ENCODE results near the gene KLHL11.
"Not testable (repeated sequence)": the region's sequence is repeated elsewhere in the genome, so short reads cannot be mapped to it uniquely, and the experiment has no call there.

The KLHL11 gene

GRCh38 chr17:41836550-41837196 is 28.6 kb downstream of the KLHL11 start:
- no peak for TF ChIP-seq POLR2A (IDR thresholded peaks at IDR 0.05; ENCODE audit: low read depth, low read length)
- no peak for DNase-seq (ENCODE audit: insufficient read length, low spot score)
- FAIRE-seq = no peak

DNA sequence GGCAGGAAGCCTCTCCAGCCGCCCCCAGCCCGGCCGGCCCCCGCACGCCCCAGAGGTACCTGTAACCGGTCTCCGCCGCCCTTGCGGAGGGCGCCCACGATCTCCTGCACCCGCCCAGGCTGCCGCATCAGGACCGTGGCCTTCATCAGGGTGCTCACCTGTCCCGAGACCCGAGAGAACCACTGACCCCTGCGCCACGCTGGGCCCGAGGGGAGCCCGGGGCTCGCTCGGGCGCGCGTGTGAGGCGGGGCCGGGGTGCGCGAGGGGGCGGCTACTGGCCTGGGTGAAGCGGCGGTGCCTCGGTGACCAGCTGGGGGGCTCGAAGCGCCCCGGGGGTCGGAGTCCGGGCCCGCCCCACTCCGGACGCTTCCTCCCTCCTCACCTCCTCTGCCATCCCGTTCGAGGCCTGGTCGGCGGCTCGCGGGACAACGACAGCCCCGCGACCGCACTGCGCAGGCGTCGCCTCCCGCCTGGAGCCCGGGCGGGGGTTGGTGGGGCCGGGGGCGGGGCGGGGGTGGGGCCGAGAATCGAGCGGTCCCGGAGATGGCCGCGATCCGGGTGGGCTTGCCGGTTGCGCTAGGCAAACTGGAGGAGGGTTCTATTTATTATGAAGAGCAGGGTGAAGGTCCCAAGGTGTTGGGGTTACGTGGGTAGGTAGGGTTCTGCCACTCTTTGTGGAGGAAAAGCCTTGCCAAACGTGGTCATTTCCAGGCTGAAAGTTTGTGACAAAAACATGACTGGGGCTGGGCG is 29.2 kb downstream of the KLHL11 start, which contains the start of gene NT5C3B:
NT5C3B (minus strand) TSS at position 433 of the 750 bp plus-strand sequence; CDS start at position 394, 39 bp downstream.
- DNase-seq (ENCODE audit: insufficient read length, low spot score) (peak; percentile 89), FAIRE-seq (no peak)
- TF ChIP-seq POLR2A (IDR thresholded peaks at IDR 0.05; ENCODE audit: low read depth, low read length) = peak; percentile 80

DNA sequence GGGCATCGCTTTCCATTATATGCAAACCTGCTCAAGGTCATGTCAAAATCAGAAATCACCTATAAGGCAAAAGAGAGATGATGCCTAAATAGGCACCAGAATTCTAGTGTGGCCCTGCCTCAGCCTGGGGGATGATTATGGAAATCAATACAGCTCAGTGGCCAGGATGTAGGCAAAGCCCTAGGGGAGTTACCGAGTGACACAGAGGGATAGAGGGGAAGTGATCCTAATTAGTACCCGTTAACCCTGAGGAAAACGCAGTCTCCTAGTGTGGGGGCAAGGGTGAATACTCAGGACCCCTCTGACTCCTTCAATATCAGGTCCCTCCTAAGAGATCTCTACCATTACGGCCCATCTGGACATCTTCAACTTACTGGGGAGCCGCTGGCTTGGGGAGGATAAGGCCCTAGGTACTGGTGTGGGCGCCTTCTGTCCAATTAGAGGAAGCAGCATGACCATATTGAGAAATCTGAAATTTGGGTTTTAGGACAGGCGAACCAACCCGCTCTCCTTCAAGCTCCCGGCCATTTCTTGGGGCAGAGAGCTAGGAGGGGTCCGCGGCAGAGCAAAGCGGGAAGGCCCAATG is 29.9 kb downstream of the KLHL11 start:
- no peak for TF ChIP-seq POLR2A (IDR thresholded peaks at IDR 0.05; ENCODE audit: low read depth, low read length)
- DNase-seq (ENCODE audit: insufficient read length, low spot score) = no peak
- no peak for FAIRE-seq

GRCh38 chr17:41829961-41830360 is 35.3 kb downstream of the KLHL11 start:
- FAIRE-seq; DNase-seq (ENCODE audit: insufficient read length, low spot score): not testable (repeated sequence)

- DNase-seq (ENCODE audit: insufficient read length, low spot score) (no peak), FAIRE-seq (no peak)
- no peak for TF ChIP-seq POLR2A (IDR thresholded peaks at IDR 0.05; ENCODE audit: low read depth, low read length)
These were observed 39.9 kb downstream of the KLHL11 start for GRCh38 chr17:41825175-41825845.

DNA sequence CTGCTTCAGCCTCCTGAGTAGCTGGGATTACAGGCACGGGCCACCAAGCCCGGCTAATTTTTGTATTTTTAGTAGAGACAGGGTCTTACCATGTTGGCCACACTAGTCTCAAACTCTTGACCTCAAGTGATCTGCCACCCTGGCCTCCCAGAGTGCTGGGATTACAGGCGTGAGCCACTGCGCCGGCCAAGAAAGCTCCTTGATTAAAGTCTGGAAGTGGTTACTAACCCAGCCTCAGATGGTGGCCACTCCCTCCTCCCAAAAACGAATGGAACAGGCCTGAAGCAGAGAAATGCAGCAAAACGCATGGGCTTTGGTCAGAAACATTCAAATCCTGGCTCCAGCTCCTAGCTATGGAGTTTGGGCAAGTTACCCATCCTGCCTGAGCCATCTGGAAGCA is 41.1 kb downstream of the KLHL11 start:
- FAIRE-seq = no peak
- DNase-seq (ENCODE audit: insufficient read length, low spot score) = no peak
- TF ChIP-seq POLR2A (IDR thresholded peaks at IDR 0.05; ENCODE audit: low read depth, low read length) = no peak

GRCh38 chr17:41823580-41823979 is 41.6 kb downstream of the KLHL11 start:
- FAIRE-seq (no peak), DNase-seq (ENCODE audit: insufficient read length, low spot score) (no peak)
- TF ChIP-seq POLR2A (IDR thresholded peaks at IDR 0.05; ENCODE audit: low read depth, low read length) = no peak

DNA sequence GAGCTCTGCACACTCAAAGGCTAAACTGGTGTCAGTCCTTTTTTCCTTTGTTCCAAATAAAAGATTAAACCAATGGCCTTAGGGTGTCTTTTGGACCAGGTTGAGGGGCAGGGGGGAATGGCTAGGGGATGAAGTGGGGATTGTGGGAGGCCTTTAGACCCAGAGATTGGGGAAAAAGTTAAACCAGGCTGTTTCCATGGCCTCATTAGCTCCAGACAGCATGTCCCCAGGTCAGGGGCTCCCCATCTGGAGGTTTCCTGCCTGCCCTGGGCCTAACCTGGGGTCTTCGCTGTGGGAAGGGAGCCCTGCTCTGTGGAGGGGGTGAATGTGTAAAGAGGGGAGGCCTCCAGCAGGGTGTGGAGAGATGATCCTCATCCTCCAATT is 42.1 kb downstream of the KLHL11 start:
- DNase-seq (ENCODE audit: insufficient read length, low spot score) (no peak), FAIRE-seq (no peak)
- no peak for TF ChIP-seq POLR2A (IDR thresholded peaks at IDR 0.05; ENCODE audit: low read depth, low read length)

DNA sequence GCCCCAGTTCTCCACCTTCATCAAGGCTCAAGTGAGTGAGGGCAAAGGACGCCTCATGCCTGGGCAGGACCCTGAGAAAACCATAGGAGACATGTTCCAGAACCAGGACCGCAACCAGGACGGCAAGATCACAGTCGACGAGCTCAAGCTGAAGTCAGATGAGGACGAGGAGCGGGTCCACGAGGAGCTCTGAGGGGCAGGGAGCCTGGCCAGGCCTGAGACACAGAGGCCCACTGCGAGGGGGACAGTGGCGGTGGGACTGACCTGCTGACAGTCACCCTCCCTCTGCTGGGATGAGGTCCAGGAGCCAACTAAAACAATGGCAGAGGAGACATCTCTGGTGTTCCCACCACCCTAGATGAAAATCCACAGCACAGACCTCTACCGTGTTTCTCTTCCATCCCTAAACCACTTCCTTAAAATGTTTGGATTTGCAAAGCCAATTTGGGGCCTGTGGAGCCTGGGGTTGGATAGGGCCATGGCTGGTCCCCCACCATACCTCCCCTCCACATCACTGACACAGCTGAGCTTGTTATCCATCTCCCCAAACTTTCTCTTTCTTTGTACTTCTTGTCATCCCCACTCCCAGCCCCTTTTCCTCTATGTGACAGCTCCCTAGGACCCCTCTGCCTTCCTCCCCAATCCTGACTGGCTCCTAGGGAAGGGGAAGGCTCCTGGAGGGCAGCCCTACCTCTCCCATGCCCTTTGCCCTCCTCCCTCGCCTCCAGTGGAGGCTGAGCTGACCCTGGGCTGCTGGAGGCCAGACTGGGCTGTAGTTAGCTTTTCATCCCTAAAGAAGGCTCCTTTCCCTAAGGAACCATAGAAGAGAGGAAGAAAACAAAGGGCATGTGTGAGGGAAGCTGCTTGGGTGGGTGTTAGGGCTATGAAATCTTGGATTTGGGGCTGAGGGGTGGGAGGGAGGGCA is 42.7 kb downstream of the KLHL11 start:
- FAIRE-seq (no peak), DNase-seq (ENCODE audit: insufficient read length, low spot score) (no peak)
- no peak for TF ChIP-seq POLR2A (IDR thresholded peaks at IDR 0.05; ENCODE audit: low read depth, low read length)

DNA sequence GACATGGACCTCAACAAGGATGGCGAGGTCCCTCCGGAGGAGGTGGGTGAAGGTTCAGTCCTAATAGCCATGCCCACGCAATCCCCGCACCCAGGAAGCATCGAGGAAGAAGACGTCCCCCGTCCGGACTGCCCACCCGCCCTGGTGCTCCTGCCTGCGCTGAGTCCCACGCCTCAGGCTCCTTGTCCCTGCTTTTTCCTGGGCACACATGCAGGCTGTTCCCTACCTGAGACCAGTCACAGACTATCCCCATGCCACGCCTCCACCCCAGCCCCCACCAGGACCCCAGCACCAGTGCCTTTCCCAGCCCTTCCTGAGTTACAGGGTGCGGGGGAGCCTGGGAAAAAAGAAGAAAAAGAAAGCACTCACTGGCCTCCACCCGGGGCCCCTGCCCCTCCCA is 43.4 kb downstream of the KLHL11 start:
- no peak for FAIRE-seq
- TF ChIP-seq POLR2A (IDR thresholded peaks at IDR 0.05; ENCODE audit: low read depth, low read length) = no peak

GRCh38 chr17:41818024-41818423 is 47.2 kb downstream of the KLHL11 start:
- no peak for TF ChIP-seq POLR2A (IDR thresholded peaks at IDR 0.05; ENCODE audit: low read depth, low read length)
- FAIRE-seq (no peak), DNase-seq (ENCODE audit: insufficient read length, low spot score) (no peak)

More for the DNA sequence above, 43.4 kb downstream of the KLHL11 start:
- no peak for DNase-seq (ENCODE audit: insufficient read length, low spot score)

DNA sequence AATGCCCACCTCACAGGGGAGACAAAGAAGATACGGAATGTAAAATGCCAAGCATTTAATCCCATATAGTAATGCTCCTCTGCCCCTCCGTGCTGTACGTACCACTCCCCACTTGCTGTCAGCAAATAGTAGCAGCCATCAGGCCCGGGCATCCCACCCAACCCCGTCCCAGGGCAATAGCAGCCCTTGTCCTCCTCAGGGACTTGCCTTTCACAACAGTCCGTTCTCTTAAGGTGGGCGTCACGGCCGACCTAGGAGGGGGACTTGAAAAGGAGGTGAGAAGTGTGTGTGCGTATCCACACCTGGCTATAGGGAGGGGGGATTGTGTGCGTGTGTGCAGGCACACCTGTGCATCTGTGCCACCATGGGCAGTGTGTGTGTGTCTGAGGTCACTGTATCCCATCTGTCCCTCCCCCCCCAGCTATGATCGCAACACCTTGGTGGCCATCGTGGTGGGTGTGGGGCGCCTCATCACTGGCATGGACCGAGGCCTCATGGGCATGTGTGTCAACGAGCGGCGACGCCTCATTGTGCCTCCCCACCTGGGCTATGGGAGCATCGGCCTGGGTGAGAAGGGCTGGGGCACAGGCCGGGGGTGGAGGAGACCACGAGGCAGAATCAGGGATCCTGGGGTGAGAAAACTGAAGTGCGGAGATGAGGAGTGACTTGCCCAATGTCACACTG is 48.4 kb downstream of the KLHL11 start:
- FAIRE-seq (no peak), DNase-seq (ENCODE audit: insufficient read length, low spot score) (no peak)
- no peak for TF ChIP-seq POLR2A (IDR thresholded peaks at IDR 0.05; ENCODE audit: low read depth, low read length)

DNA sequence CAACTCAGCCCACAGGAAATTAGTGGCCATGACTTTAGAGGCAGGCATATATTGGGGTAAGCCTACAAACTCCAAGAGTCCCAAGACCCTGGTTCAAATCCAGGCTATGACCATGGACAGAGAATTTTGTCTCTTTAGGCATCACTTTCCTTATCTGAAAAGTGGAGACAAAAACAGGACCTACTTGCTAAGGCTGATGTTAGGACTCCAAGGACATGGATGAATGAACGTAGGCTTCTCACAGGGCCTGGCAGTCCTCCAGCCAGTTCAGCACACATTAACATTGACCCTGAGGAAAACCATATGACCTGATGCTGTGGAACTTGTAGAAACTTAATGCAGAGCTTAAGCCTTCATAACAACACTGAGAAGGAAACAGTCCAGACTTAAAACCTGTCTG is 51.0 kb downstream of the KLHL11 start:
- TF ChIP-seq POLR2A (IDR thresholded peaks at IDR 0.05; ENCODE audit: low read depth, low read length) = no peak
- FAIRE-seq (no peak), DNase-seq (ENCODE audit: insufficient read length, low spot score) (no peak)
